Body of pancreas (tissue), 4 donors: Measurements from ENCODE around the gene RPTOR.

ENCODE experiments used
- POLR2A ChIP-seq, 3 donors: fragments of 450-650 bp; IDR thresholded peaks; one replicate each; pipeline ENCODE4 v1.6.1; 2016; ENCODE audit warnings: antibody characterized with exemption in 3 of 3, mild to moderate bottlenecking in 2 of 3
- TF ChIP-seq, protein P1 (sequence below), 7 experiments: fragments of 450-650 bp in 4 of 7; fragments of 200-600 bp in 3 of 7; sonication (generic) in 3 of 7; IDR thresholded peaks; one replicate each; pipeline ENCODE4 v1.5.1; 2016 to 2019; ENCODE audit warnings: antibody characterized with exemption in 7 of 7

DNA sequence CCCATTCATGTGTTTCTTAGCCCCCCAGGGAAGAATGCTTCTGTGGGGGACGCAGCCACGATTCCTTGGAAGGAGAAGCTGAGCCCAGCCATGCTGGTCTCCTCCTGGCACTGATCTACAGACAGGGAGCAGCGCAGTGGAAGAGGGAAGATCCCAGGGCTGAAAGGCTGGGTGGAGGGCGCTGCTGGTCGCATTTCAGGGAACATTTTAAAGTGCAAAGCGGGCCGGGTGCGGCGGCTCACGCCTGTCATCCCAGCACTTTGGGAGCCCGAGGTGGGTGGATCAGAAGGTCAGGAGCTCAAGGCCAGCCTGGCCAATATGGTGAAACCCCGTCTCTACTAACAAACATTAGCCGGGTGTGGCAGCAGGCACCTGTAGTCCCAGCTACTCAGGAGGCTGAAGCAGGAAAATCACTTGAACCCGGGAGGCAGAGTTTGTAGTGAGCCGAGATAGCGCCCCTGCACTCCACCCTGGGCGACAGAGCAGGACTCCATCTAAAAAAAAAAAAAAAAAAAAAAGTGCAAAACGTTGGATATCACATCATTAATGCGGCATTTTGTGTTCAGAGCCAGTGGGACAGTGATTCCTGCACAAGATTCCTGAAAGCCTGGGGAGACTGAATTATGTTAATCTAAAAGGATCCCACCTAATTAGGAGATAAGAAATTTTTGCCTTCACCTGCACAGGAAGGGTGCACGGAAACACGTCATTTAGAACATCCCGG, 446.4 kb downstream of the RPTOR start:
- TF ChIP-seq, protein P1, sequence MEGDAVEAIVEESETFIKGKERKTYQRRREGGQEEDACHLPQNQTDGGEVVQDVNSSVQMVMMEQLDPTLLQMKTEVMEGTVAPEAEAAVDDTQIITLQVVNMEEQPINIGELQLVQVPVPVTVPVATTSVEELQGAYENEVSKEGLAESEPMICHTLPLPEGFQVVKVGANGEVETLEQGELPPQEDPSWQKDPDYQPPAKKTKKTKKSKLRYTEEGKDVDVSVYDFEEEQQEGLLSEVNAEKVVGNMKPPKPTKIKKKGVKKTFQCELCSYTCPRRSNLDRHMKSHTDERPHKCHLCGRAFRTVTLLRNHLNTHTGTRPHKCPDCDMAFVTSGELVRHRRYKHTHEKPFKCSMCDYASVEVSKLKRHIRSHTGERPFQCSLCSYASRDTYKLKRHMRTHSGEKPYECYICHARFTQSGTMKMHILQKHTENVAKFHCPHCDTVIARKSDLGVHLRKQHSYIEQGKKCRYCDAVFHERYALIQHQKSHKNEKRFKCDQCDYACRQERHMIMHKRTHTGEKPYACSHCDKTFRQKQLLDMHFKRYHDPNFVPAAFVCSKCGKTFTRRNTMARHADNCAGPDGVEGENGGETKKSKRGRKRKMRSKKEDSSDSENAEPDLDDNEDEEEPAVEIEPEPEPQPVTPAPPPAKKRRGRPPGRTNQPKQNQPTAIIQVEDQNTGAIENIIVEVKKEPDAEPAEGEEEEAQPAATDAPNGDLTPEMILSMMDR (IDR thresholded peaks at IDR 0.05) = no peak
- no peak for TF ChIP-seq POLR2A (IDR thresholded peaks at IDR 0.05)
